Caco-2 (cell line): Measurements from ENCODE around the gene PADI4. TPM values are rescaled to one million over a fixed set of nuclear protein-coding genes. Genes with fewer than 3 reads are reported as not detected.

Source experiments
- BruUV-seq: library from RNA; stranded (reverse); fragments of 400-500 nt; replicated peaks from 2 replicates; lab custom pipeline; 2021; lab: Mats Ljungman, UMichigan
- CTCF ChIA-PET: fragments of 300-600 bp; sonication (Branson Sonifier 250); formaldehyde crosslinking; loops from one replicate; lab custom pipeline; 2022; ENCODE audit warnings: antibody characterized with exemption; lab: Charles Lee
- POLR2A ChIA-PET: fragments of 300-600 bp; sonication (Branson Sonifier 250); formaldehyde crosslinking; loops from one replicate; lab custom pipeline; 2022; ENCODE audit warnings: antibody characterized with exemption; lab: Charles Lee
- DNase-seq, 2 experiments: peaks; one replicate each; pipeline versions ENCODE4 v3.0.0 to v3.0.0-alpha.2; 2020 to 2022
- H3K27me3 ChIP-seq: replicated peaks from 2 replicates; pipeline ENCODE4 v1.6.0; 2011; ENCODE audit warnings: low read length; ENCODE audit not compliant: control insufficient read depth, insufficient read depth
- H3K36me3 ChIP-seq: 2 replicates; pipeline ENCODE4 v1.5.1; 2011; ENCODE audit warnings: low read length; ENCODE audit not compliant: control insufficient read depth, insufficient read depth
- H3K4me1 ChIP-seq: fragments of 250-450 bp; sonication (Bioruptor Pico); 2 replicates; pipeline ENCODE4 v1.5.1; 2020; ENCODE audit warnings: mild to moderate bottlenecking
- H3K4me3 ChIP-seq: 2 replicates; pipeline ENCODE4 v1.5.1; 2011; ENCODE audit warnings: low read depth, mild to moderate bottlenecking, control low read depth, low read length
- H3K9me3 ChIP-seq: fragments of 250-450 bp; sonication (Bioruptor Pico); 2 replicates; pipeline ENCODE4 v1.5.1; 2020; ENCODE audit warnings: mild to moderate bottlenecking, moderate library complexity
- H3K27ac Mint-ChIP-seq: one replicate; pipeline ENCODE4 v1.8.0; 2022; ENCODE audit warnings: mixed read lengths; ENCODE audit not compliant: unreplicated experiment
- H3K27me3 Mint-ChIP-seq: one replicate; pipeline ENCODE4 v1.8.0; 2022; ENCODE audit warnings: mixed read lengths; ENCODE audit not compliant: insufficient read depth, unreplicated experiment
- H3K36me3 Mint-ChIP-seq: one replicate; pipeline ENCODE4 v1.8.0; 2022; ENCODE audit warnings: mild to moderate bottlenecking, mixed read lengths; ENCODE audit not compliant: insufficient read depth, unreplicated experiment
- H3K4me1 Mint-ChIP-seq: one replicate; pipeline ENCODE4 v1.8.0; 2022; ENCODE audit warnings: low read depth, mixed read lengths; ENCODE audit not compliant: unreplicated experiment
- H3K4me3 Mint-ChIP-seq: one replicate; pipeline ENCODE4 v1.8.0; 2022; ENCODE audit warnings: mild to moderate bottlenecking, moderate library complexity, mixed read lengths; ENCODE audit not compliant: unreplicated experiment
- H3K9me3 Mint-ChIP-seq: one replicate; pipeline ENCODE4 v1.8.0; 2022; ENCODE audit warnings: mixed read lengths; ENCODE audit not compliant: unreplicated experiment
- CTCF ChIP-seq, 2 experiments: fragments of 200-600 bp in 1 of 2; IDR thresholded peaks; 1 replicate in 1 of 2; 2 replicates in 1 of 2; pipeline versions ENCODE4 v1.5.1 to v1.8.0; 2011 to 2022; ENCODE audit warnings: antibody characterized with exemption in 1 of 2, control low read depth in 1 of 2, inconsistent platforms in 1 of 2, low read depth in 1 of 2, low read length in 1 of 2, mild to moderate bottlenecking in 1 of 2, moderate library complexity in 1 of 2; ENCODE audit not compliant: insufficient read depth in 1 of 2, severe bottlenecking in 1 of 2, unreplicated experiment in 1 of 2
- intact Hi-C: fragments of 100-400 bp; cut with micrococcal nuclease; formaldehyde crosslinking; loops from one replicate; pipeline ENCODE4 v1.10.0; 2022; ENCODE audit not compliant: unreplicated experiment
- total RNA-seq: library from RNA; stranded (reverse); gene quantifications from 2 replicates; pipeline ENCODE4 v1.2.3, GENCODE V29; 2022

PADI4 gene
- total RNA-seq, 1 experiment from 2014 or later: not detected

- Mint-ChIP-seq H3K4me1 (no peaks in the 10 kb centered on the region), H3K36me3 (no peaks in the 10 kb centered on the region), H3K9me3 (no peaks in the 10 kb centered on the region), H3K4me3 (no peak overlapping the region), H3K27ac (no peak overlapping the region), H3K27me3 (no peaks in the 10 kb centered on the region)
- no peak for DNase-seq
- BruUV-seq: no TSS peak
- Histone ChIP-seq H3K36me3 (no peaks in the 10 kb centered on the region), H3K27me3 (no peaks in the 10 kb centered on the region), H3K4me1 (no peaks in the 10 kb centered on the region), H3K9me3 (no peaks in the 10 kb centered on the region), H3K4me3 (no peak overlapping the region)
- intact Hi-C loops: no loop called here
- POLR2A ChIA-PET: no interaction called here
- CTCF ChIA-PET: no interaction called here
- TF ChIP-seq CTCF (IDR thresholded peaks at IDR 0.05; ENCODE audit: insufficient read depth in 1 of 2, low read depth in 1 of 2, low read length in 1 of 2, severe bottlenecking in 1 of 2, unreplicated experiment in 1 of 2): no peak
Observed at GRCh38 chr1:17260264-17260663, 47.7 kb upstream of the PADI4 start.

GRCh38 chr1:17260738-17261137, 47.3 kb upstream of the PADI4 start:
- no peaks in the 10 kb centered on the region for H3K36me3 ChIP-seq
- no peaks in the 10 kb centered on the region for H3K9me3 ChIP-seq
- Mint-ChIP-seq H3K4me3 (no peak overlapping the region), H3K36me3 (no peaks in the 10 kb centered on the region), H3K9me3 (no peaks in the 10 kb centered on the region), H3K27me3 (no peaks in the 10 kb centered on the region), H3K27ac (no peak overlapping the region), H3K4me1 (no peaks in the 10 kb centered on the region)
- BruUV-seq: no TSS peak
- intact Hi-C loops: no loop called here
- no peak overlapping the region for H3K4me3 ChIP-seq
- no peak for DNase-seq
- no peak for TF ChIP-seq CTCF (IDR thresholded peaks at IDR 0.05; ENCODE audit: insufficient read depth in 1 of 2, low read depth in 1 of 2, low read length in 1 of 2, severe bottlenecking in 1 of 2, unreplicated experiment in 1 of 2)
- H3K4me1 ChIP-seq: no peaks in the 10 kb centered on the region
- CTCF ChIA-PET: no interaction called here
- POLR2A ChIA-PET: no interaction called here
- no peaks in the 10 kb centered on the region for H3K27me3 ChIP-seq

- ChIA-PET CTCF (no interaction called here), POLR2A (no interaction called here)
- H3K36me3 ChIP-seq: no peaks in the 10 kb centered on the region
- H3K27me3 ChIP-seq: no peaks in the 10 kb centered on the region
- no peaks in the 10 kb centered on the region for H3K4me1 ChIP-seq
- BruUV-seq: no TSS peak
- DNase-seq: no peak
- Mint-ChIP-seq H3K27me3 (no peaks in the 10 kb centered on the region), H3K36me3 (no peaks in the 10 kb centered on the region), H3K4me3 (no peak overlapping the region), H3K27ac (no peak overlapping the region), H3K4me1 (no peaks in the 10 kb centered on the region), H3K9me3 (no peaks in the 10 kb centered on the region)
- no peaks in the 10 kb centered on the region for H3K9me3 ChIP-seq
- intact Hi-C loops: no loop called here
- no peak overlapping the region for H3K4me3 ChIP-seq
- no peak for TF ChIP-seq CTCF (IDR thresholded peaks at IDR 0.05; ENCODE audit: insufficient read depth in 1 of 2, low read depth in 1 of 2, low read length in 1 of 2, severe bottlenecking in 1 of 2, unreplicated experiment in 1 of 2)
Observed at GRCh38 chr1:17263936-17264335, 44.1 kb upstream of the PADI4 start.
